Prostate gland (tissue), 2 donors: ENCODE measurements around the gene SNX25. TPM values are rescaled to one million over a fixed set of nuclear protein-coding genes. Genes with fewer than 3 reads are reported as not detected.

Experiments used
- total RNA-seq, 2 donors: library from RNA; depleted of rRNA; stranded (reverse); fragments of >200 nt; gene quantifications; one replicate each; pipeline ENCODE4 v1.1.0, GENCODE V29; 2016

SNX25 gene
- total RNA-seq, 2 donors from 2014 or later = 26.4 to 49.5 TPM

Other genes with a start within 250 kb of the SNX25 start
- gene HELT, start 191.1 kb upstream of the SNX25 start, total RNA-seq = not detected
- gene SLC25A4, start 66.3 kb upstream of the SNX25 start, total RNA-seq = 100 to 1,000 TPM in 1 of 2 donors, 10 to 100 TPM in 1; 46.0 to 105 TPM
- 10 to 100 TPM; 28.9 to 35.2 TPM for gene CFAP97, start 5.6 kb upstream of the SNX25 start, total RNA-seq
- 1 to 10 TPM in 1 of 2 donors, under 1 TPM in 1; 0.32 to 1.4 TPM for gene LRP2BP, start 186.3 kb downstream of the SNX25 start, total RNA-seq
- 10 to 100 TPM; 17.7 to 19.0 TPM for gene ANKRD37, start 187.2 kb downstream of the SNX25 start, total RNA-seq
- gene UFSP2, start 216.4 kb downstream of the SNX25 start, total RNA-seq = 10 to 100 TPM; 32.1 to 42.7 TPM